Upper lobe of right lung (tissue), 1 donor: ENCODE results near the gene NUDT3. TPM values are rescaled to one million over a fixed set of nuclear protein-coding genes. Genes with fewer than 3 reads are reported as not detected.

Source experiments
- ATAC-seq: fragments of 200-7000 bp; cut with Tn5 transposase; one replicate; pipeline ENCODE4 v1.9.1; 2020; ENCODE audit warnings: mild to moderate bottlenecking, moderate library complexity
- DNase-seq: peaks from one replicate; pipeline ENCODE4 v3.0.0-alpha.2; 2020
- H3K27ac ChIP-seq: fragments of 200-600 bp; one replicate; pipeline ENCODE4 v1.8.0; 2022
- H3K27me3 ChIP-seq: fragments of 200-600 bp; one replicate; pipeline ENCODE4 v1.8.0; 2022; ENCODE audit warnings: mild to moderate bottlenecking
- H3K36me3 ChIP-seq: fragments of 200-600 bp; one replicate; pipeline ENCODE4 v1.8.0; 2022
- H3K4me1 ChIP-seq: fragments of 200-600 bp; one replicate; pipeline ENCODE4 v1.8.0; 2022
- H3K4me3 ChIP-seq: fragments of 200-600 bp; one replicate; pipeline ENCODE4 v1.8.0; 2022; ENCODE audit warnings: mild to moderate bottlenecking
- H3K9me3 ChIP-seq: fragments of 200-600 bp; one replicate; pipeline ENCODE4 v1.8.0; 2022
- intact Hi-C: fragments of 100-400 bp; cut with DNase I; formaldehyde crosslinking; loops from one replicate; pipeline ENCODE4 v1.11.0; 2022
- total RNA-seq: library from RNA; stranded (reverse); fragmentation: NEBNext Ultra II Directional; extraction: Animal tissue kit (Norgen Biotek cat#: 25700); gene quantifications from one replicate; pipeline ENCODE4 v1.2.1, GENCODE V29; 2021
- TF ChIP-seq, protein P1 (sequence below): fragments of 200-600 bp; IDR thresholded peaks from one replicate; pipeline ENCODE4 v1.8.0; 2022; ENCODE audit warnings: antibody characterized with exemption
- donor health status: DM: no; HTN: yes; CAD: no; lungs with severe emphysema.

NUDT3 gene
- total RNA-seq, 1 donor from 2014 or later, result 29.1 TPM

DNA sequence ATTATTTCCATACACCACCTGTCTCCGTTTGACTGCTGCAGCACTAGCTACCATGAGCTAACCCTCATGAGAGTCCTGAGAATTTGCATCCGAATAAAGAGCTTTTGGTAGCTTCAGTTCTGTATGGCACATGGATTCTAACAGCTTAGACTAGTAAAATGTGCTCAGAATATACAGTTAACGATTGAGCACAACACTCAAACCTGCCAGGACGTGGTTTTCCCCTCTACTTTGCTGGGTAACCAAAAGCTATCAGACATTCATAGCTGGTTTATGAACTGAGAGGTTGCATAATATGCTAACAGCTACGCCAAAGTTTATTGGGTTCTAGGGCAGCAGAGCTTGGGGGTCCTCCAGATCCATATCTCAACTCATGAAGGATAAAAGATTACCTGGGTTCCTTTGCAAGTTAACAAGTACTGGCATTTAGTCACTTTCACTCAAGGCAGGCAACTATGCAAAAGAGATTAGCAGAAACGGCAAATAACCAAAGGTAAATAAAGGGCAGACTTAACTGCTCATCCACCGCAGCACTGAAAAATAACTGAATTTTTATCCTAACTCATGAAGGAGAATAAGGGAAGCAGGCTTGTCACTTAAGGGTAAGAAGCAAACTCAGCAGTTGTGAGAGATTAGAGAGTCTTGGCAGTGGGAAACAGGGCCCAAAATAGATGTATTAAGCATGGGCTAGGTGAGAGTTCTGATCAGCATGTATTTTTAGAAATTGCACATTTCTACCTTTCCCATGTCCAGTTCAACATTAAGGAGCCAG lies 29.4 kb downstream of the NUDT3 start:
- Histone ChIP-seq H3K9me3 (no peaks in the 10 kb centered on the region), H3K27ac (no peak overlapping the region), H3K4me3 (no peak overlapping the region), H3K36me3 (no peaks in the 10 kb centered on the region), H3K27me3 (no peaks in the 10 kb centered on the region), H3K4me1 (peaks cover 28% of the 10 kb centered on the region)
- no peak for DNase-seq
- intact Hi-C loops, result no loop called here
- TF ChIP-seq, protein P1, sequence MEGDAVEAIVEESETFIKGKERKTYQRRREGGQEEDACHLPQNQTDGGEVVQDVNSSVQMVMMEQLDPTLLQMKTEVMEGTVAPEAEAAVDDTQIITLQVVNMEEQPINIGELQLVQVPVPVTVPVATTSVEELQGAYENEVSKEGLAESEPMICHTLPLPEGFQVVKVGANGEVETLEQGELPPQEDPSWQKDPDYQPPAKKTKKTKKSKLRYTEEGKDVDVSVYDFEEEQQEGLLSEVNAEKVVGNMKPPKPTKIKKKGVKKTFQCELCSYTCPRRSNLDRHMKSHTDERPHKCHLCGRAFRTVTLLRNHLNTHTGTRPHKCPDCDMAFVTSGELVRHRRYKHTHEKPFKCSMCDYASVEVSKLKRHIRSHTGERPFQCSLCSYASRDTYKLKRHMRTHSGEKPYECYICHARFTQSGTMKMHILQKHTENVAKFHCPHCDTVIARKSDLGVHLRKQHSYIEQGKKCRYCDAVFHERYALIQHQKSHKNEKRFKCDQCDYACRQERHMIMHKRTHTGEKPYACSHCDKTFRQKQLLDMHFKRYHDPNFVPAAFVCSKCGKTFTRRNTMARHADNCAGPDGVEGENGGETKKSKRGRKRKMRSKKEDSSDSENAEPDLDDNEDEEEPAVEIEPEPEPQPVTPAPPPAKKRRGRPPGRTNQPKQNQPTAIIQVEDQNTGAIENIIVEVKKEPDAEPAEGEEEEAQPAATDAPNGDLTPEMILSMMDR, result no peak
- no peak for ATAC-seq

DNA sequence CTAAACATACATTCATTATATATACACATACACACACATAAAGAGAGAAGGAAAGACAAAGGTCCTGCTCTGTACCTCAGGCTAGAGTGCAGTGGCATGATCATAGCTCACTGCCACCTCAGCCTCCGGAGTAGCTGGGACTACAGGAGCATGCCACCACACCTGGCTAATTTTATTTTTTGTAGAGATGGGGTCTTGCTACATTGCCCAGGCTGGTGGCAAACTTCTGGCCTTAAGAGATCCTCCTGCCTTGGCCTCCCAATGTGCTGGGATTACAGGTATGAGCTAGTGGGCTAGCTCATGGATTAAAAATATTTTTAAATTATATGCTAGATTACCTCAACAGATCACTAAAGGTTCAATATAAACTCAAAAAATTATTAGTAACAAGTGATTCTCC lies 30.3 kb downstream of the NUDT3 start:
- H3K4me1 ChIP-seq, result peaks cover 28% of the 10 kb centered on the region
- no peak overlapping the region for H3K4me3 ChIP-seq
- intact Hi-C loops, result no loop called here
- TF ChIP-seq, protein P1, result no peak
- no peaks in the 10 kb centered on the region for H3K36me3 ChIP-seq
- DNase-seq (no peak), ATAC-seq (no peak)
- H3K9me3 ChIP-seq, result no peaks in the 10 kb centered on the region
- no peak overlapping the region for H3K27ac ChIP-seq
- no peaks in the 10 kb centered on the region for H3K27me3 ChIP-seq

DNA sequence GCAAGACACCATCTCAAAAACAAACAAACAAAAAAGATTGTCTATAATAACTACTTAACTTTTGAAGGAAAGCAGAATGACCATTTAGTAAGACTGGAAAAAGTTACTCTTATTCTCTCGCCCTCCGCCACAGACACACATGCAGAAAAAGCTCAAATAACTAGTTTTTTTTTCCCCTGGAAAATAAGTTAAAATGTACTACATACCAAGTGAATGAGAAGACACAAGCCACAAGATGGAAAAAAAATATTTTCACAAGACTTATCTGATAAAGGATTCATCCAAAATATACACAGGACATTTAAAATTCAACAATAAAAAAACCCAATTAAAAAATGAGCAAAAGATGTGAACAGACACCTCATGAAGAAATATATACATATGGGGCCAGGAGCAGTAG lies 31.9 kb downstream of the NUDT3 start:
- TF ChIP-seq, protein P1, result no peak
- intact Hi-C loops, result no loop called here
- Histone ChIP-seq H3K27ac (no peak overlapping the region), H3K27me3 (no peaks in the 10 kb centered on the region), H3K4me3 (no peak overlapping the region), H3K9me3 (no peaks in the 10 kb centered on the region), H3K4me1 (peaks cover 28% of the 10 kb centered on the region), H3K36me3 (no peaks in the 10 kb centered on the region)
- no peak for DNase-seq
- ATAC-seq, result no peak

DNA sequence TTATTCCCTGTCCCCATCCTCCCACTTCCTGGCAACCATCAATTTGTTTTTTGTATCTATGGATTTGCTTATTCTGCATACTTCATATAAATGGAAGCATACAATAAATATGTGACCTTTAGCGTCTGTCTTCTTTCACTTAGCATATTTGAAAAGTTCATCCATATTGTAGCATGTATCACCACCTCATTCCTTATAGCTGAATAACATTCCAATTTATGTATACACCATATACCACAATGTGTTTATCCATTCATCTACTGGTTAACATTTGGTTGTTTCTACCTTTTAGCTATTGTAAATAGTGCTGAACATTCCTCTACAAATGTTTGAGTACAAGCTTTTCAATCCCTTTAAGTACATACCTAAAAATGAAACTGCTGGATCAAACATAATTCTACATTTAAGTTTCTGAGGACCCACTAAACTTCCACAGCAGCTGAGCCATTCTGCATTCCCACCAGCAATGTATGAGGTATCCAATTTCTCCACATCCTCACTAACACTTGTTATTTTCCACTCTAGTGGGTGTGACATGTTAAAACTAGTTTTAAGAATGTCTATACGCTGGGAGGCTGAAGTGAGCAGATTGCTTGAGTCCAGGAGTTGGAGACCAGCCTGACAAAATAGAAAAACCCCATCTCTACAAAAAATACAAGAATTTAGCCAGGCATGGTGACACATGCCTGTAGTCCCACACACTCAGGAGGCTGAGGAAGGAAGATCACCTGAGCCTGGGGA lies 32.9 kb downstream of the NUDT3 start:
- Histone ChIP-seq H3K4me3 (no peak overlapping the region), H3K27ac (no peak overlapping the region), H3K27me3 (no peaks in the 10 kb centered on the region), H3K36me3 (no peaks in the 10 kb centered on the region), H3K9me3 (no peaks in the 10 kb centered on the region), H3K4me1 (peaks cover 28% of the 10 kb centered on the region)
- ATAC-seq, result no peak
- intact Hi-C loops, result no loop called here
- no peak for DNase-seq
- TF ChIP-seq, protein P1, result no peak

DNA sequence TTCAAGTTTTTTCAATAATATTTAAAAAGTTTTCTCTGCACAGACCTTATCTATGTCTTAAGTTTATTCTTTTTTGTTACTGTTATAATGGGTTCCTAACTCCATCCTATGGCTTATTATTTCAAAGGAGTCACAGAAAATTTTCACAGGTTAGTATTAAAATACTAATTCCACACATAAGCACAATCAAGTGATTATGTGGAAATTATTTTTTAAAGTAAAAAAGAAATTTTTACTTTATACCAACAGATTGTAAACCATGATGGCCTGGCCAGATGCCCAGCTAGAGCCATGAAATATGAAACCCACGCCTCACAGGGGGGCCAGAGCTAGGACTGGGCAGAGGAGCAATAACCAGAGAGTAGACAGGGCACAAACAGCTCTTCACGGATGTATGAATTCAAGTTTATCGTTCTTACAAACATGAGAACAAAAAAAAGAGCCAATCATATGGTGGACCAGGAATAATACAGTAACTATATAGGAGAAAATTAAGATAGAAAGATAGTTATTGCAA lies 34.0 kb downstream of the NUDT3 start:
- intact Hi-C loops, result no loop called here
- Histone ChIP-seq H3K27me3 (no peaks in the 10 kb centered on the region), H3K36me3 (no peaks in the 10 kb centered on the region), H3K27ac (no peak overlapping the region), H3K4me3 (no peak overlapping the region), H3K9me3 (no peaks in the 10 kb centered on the region), H3K4me1 (peaks cover 21% of the 10 kb centered on the region)
- ATAC-seq (no peak), DNase-seq (no peak)
- TF ChIP-seq, protein P1, result no peak
